ENCODE results near the gene BAK1.

BAK1 gene

GRCh38 chr6:33578164-33578563 is 1.9 kb downstream of the BAK1 start:
- peak overlapping the region; percentile 55 for H3K27ac ChIP-seq (ENCODE audit: low read length)

GRCh38 chr6:33577718-33578117 is 2.4 kb downstream of the BAK1 start:
- Histone ChIP-seq H3K9ac (ENCODE audit: low read length) (no peak overlapping the region), H4K20me1 (ENCODE audit: insufficient read depth, low read length) (no peaks in the 10 kb centered on the region), H3K27ac (ENCODE audit: low read length) (no peak overlapping the region), H3K36me3 (replicated peaks; ENCODE audit: low read depth, low read length) (peaks cover 11% of the 10 kb centered on the region), H3K4me1 (ENCODE audit: low read length) (peaks cover 12% of the 10 kb centered on the region), H3K4me3 (ENCODE audit: low read length) (no peak overlapping the region), H3K9me3 (ENCODE audit: insufficient read depth, low read length) (no peaks in the 10 kb centered on the region), H3K79me2 (ENCODE audit: low read length) (peaks cover 25% of the 10 kb centered on the region), H3K27me3 (ENCODE audit: low read depth, low read length) (no peaks in the 10 kb centered on the region), H3K4me2 (ENCODE audit: low read length) (0 out of 2 replicates have a peak overlapping the region, but pooled peaks have one; percentile 92), H2AFZ (ENCODE audit: low read depth, low read length) (no peak overlapping the region)
- TF ChIP-seq EZH2phosphoT487 (IDR thresholded peaks at IDR 0.05; ENCODE audit: low read depth) (no peak), CTCF (IDR thresholded peaks at IDR 0.05; ENCODE audit: low read depth, low read length) (no peak)

More at GRCh38 chr6:33578164-33578563, 1.9 kb downstream of the BAK1 start:
- peak overlapping the region; percentile 92 for H3K4me2 ChIP-seq (ENCODE audit: low read length)
- peaks cover 25% of the 10 kb centered on the region for H3K79me2 ChIP-seq (ENCODE audit: low read length)
- TF ChIP-seq CTCF (IDR thresholded peaks at IDR 0.05; ENCODE audit: low read depth, low read length): no peak
- TF ChIP-seq EZH2phosphoT487 (IDR thresholded peaks at IDR 0.05; ENCODE audit: low read depth): no peak
- no peak overlapping the region for H2AFZ ChIP-seq (ENCODE audit: low read depth, low read length)
- peak overlapping the region; percentile 100 for H3K4me3 ChIP-seq (ENCODE audit: low read length)
- H3K9ac ChIP-seq (ENCODE audit: low read length): peak overlapping the region; percentile 92; the same call in 1 of the 2 replicates
- H3K9me3 ChIP-seq (ENCODE audit: insufficient read depth, low read length): no peaks in the 10 kb centered on the region
- peaks cover 12% of the 10 kb centered on the region for H3K4me1 ChIP-seq (ENCODE audit: low read length)
- no peaks in the 10 kb centered on the region for H4K20me1 ChIP-seq (ENCODE audit: insufficient read depth, low read length)
- peaks cover 11% of the 10 kb centered on the region for H3K36me3 ChIP-seq (replicated peaks; ENCODE audit: low read depth, low read length)
- no peaks in the 10 kb centered on the region for H3K27me3 ChIP-seq (ENCODE audit: low read depth, low read length)

GRCh38 chr6:33577106-33577535 is 3.0 kb downstream of the BAK1 start:
- H3K4me2 ChIP-seq (ENCODE audit: low read length): no peak overlapping the region
- H3K79me2 ChIP-seq (ENCODE audit: low read length): peaks cover 25% of the 10 kb centered on the region
- no peak overlapping the region for H3K27ac ChIP-seq (ENCODE audit: low read length)
- H3K4me3 ChIP-seq (ENCODE audit: low read length): no peak overlapping the region
- H3K4me1 ChIP-seq (ENCODE audit: low read length): peaks cover 16% of the 10 kb centered on the region
- no peak overlapping the region for H2AFZ ChIP-seq (ENCODE audit: low read depth, low read length)
- H3K9me3 ChIP-seq (ENCODE audit: insufficient read depth, low read length): no peaks in the 10 kb centered on the region
- no peak for TF ChIP-seq CTCF (IDR thresholded peaks at IDR 0.05; ENCODE audit: low read depth, low read length)
- no peak for TF ChIP-seq EZH2phosphoT487 (IDR thresholded peaks at IDR 0.05; ENCODE audit: low read depth)
- no peak overlapping the region for H3K9ac ChIP-seq (ENCODE audit: low read length)
- no peaks in the 10 kb centered on the region for H4K20me1 ChIP-seq (ENCODE audit: insufficient read depth, low read length)
- H3K36me3 ChIP-seq (replicated peaks; ENCODE audit: low read depth, low read length): peaks cover 11% of the 10 kb centered on the region
- H3K27me3 ChIP-seq (ENCODE audit: low read depth, low read length): no peaks in the 10 kb centered on the region

- Histone ChIP-seq H3K9me3 (ENCODE audit: insufficient read depth, low read length) (no peaks in the 10 kb centered on the region), H3K4me2 (ENCODE audit: low read length) (no peak overlapping the region), H3K4me3 (ENCODE audit: low read length) (no peak overlapping the region), H3K27ac (ENCODE audit: low read length) (no peak overlapping the region), H3K27me3 (ENCODE audit: low read depth, low read length) (no peaks in the 10 kb centered on the region), H3K9ac (ENCODE audit: low read length) (no peak overlapping the region), H2AFZ (ENCODE audit: low read depth, low read length) (no peak overlapping the region), H3K79me2 (ENCODE audit: low read length) (peaks cover 25% of the 10 kb centered on the region), H4K20me1 (ENCODE audit: insufficient read depth, low read length) (no peaks in the 10 kb centered on the region), H3K36me3 (replicated peaks; ENCODE audit: low read depth, low read length) (peaks cover 11% of the 10 kb centered on the region), H3K4me1 (ENCODE audit: low read length) (peaks cover 21% of the 10 kb centered on the region)
- TF ChIP-seq CTCF (IDR thresholded peaks at IDR 0.05; ENCODE audit: low read depth, low read length): no peak
Measured at GRCh38 chr6:33576668-33577067, 3.4 kb downstream of the BAK1 start.
